ENCODE results near the gene CSRNP2.

DNA sequence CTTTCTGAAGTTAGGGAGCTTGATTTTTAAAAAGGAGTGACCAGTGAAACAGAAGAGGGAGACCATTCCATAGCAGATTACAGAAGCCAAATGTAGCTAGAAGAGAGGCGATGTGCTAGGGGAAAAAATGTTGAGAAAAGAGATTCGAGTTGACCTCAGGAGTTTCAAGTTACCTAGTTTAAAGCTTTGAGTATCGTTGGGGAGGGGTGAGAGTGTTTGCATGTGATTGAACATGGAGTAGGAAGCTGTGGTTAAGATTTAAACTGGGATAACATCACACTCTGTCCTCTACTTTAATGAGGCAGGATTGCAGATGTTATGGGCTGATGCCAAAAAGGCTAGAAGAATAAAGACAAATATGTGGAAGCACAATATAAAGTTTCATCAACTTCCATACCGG is 31.6 kb downstream of the CSRNP2 start:
- TF ChIP-seq, protein P1, sequence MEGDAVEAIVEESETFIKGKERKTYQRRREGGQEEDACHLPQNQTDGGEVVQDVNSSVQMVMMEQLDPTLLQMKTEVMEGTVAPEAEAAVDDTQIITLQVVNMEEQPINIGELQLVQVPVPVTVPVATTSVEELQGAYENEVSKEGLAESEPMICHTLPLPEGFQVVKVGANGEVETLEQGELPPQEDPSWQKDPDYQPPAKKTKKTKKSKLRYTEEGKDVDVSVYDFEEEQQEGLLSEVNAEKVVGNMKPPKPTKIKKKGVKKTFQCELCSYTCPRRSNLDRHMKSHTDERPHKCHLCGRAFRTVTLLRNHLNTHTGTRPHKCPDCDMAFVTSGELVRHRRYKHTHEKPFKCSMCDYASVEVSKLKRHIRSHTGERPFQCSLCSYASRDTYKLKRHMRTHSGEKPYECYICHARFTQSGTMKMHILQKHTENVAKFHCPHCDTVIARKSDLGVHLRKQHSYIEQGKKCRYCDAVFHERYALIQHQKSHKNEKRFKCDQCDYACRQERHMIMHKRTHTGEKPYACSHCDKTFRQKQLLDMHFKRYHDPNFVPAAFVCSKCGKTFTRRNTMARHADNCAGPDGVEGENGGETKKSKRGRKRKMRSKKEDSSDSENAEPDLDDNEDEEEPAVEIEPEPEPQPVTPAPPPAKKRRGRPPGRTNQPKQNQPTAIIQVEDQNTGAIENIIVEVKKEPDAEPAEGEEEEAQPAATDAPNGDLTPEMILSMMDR (IDR thresholded peaks at IDR 0.05), result no peak
- TF ChIP-seq POLR2A (IDR thresholded peaks at IDR 0.05), result no peak
